ENCODE data around the gene ATG4B.

The ATG4B gene

DNA sequence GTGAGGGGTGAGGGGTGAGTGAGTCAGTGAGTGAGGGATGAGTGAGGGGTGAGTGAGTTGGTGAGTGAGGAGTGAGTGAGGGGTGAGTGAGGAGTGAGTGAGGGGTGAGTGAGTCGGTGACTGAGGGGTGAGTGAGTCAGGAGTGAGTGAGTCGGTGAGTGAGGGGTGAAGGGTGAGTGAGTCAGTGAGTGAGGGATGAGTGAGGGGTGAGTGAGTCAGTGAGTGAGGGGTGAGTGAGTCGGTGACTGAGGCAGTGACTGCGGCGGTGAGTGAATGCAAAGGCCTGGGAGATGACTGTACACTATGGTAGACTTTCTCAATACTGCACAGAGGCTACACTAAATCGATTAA, 17.1 kb upstream of the ATG4B start:
- DNase-seq, result no peak
- TF ChIP-seq, protein P1, sequence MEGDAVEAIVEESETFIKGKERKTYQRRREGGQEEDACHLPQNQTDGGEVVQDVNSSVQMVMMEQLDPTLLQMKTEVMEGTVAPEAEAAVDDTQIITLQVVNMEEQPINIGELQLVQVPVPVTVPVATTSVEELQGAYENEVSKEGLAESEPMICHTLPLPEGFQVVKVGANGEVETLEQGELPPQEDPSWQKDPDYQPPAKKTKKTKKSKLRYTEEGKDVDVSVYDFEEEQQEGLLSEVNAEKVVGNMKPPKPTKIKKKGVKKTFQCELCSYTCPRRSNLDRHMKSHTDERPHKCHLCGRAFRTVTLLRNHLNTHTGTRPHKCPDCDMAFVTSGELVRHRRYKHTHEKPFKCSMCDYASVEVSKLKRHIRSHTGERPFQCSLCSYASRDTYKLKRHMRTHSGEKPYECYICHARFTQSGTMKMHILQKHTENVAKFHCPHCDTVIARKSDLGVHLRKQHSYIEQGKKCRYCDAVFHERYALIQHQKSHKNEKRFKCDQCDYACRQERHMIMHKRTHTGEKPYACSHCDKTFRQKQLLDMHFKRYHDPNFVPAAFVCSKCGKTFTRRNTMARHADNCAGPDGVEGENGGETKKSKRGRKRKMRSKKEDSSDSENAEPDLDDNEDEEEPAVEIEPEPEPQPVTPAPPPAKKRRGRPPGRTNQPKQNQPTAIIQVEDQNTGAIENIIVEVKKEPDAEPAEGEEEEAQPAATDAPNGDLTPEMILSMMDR (IDR thresholded peaks at IDR 0.05; ENCODE audit: low read depth, low read length), result no peak
- Histone ChIP-seq H3K27ac (no peak overlapping the region), H3K36me3 (peaks cover 4% of the 10 kb centered on the region), H3K4me3 (ENCODE audit: low read depth, low read length) (no peak overlapping the region), H3K9me3 (ENCODE audit: severe bottlenecking) (no peaks in the 10 kb centered on the region), H3K27me3 (ENCODE audit: insufficient read depth, low read depth, severe bottlenecking) (no peaks in the 10 kb centered on the region)

DNA sequence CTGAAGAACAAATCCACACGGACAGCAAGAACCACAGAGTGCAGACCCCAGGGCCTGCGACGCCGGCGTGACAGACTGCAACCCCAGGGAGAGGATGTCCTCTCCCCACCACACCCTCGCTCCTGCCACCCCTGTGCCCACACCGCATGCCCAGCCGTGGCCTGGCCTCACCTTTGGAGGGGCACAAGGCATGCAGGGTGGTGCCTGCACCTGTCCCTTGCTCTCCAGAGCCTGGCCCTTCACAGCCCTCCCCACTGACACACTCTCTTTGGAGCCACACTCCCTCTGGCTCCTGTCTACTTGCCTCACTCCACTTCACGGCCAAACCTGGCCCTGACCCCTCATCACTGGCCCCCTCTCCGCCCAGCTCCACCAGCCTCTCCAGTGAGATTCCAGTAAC, 9.8 kb upstream of the ATG4B start:
- Histone ChIP-seq H3K36me3 (peaks cover 29% of the 10 kb centered on the region), H3K4me3 (ENCODE audit: low read depth, low read length) (no peak overlapping the region), H3K27me3 (ENCODE audit: insufficient read depth, low read depth, severe bottlenecking) (no peaks in the 10 kb centered on the region), H3K9me3 (ENCODE audit: severe bottlenecking) (no peaks in the 10 kb centered on the region), H3K27ac (no peak overlapping the region)
- no peak for DNase-seq
- TF ChIP-seq, protein P1 (IDR thresholded peaks at IDR 0.05; ENCODE audit: low read depth, low read length), result no peak

DNA sequence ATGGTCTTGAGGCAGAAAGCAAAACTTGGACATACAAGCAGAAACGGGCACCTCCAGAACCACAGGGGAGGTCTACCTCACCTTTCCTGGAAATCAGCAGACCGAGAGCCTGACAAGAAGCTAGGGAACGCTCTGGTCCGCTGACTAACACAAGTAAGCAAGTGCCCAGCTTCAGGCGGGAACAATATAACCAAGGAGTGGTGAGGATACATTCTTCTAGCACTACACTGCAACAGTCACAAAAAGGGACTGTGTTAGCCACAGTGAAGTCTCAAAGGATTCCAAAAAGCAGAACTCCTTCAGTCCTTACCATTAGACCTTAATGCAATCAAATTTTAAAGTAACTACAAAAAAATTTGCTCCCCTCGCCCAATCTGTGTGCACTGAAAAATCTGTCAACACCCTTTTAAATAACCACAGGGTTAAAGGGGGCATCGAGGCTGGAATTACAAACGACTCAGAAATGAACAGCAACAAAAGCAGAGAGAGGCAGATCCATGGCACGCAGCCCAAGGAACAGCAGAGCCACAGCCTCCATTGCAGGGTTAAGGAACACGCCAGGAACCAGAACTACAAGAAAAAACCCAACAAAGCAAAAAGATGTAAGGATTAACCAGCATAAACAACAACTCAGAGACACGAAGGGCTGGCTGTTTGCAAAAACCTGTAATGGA, 7.6 kb upstream of the ATG4B start:
- Histone ChIP-seq H3K27me3 (ENCODE audit: insufficient read depth, low read depth, severe bottlenecking) (no peaks in the 10 kb centered on the region), H3K27ac (no peak overlapping the region), H3K4me3 (ENCODE audit: low read depth, low read length) (no peak overlapping the region), H3K36me3 (peaks cover 52% of the 10 kb centered on the region), H3K9me3 (ENCODE audit: severe bottlenecking) (no peaks in the 10 kb centered on the region)
- no peak for DNase-seq
- TF ChIP-seq, protein P1 (IDR thresholded peaks at IDR 0.05; ENCODE audit: low read depth, low read length), result no peak

DNA sequence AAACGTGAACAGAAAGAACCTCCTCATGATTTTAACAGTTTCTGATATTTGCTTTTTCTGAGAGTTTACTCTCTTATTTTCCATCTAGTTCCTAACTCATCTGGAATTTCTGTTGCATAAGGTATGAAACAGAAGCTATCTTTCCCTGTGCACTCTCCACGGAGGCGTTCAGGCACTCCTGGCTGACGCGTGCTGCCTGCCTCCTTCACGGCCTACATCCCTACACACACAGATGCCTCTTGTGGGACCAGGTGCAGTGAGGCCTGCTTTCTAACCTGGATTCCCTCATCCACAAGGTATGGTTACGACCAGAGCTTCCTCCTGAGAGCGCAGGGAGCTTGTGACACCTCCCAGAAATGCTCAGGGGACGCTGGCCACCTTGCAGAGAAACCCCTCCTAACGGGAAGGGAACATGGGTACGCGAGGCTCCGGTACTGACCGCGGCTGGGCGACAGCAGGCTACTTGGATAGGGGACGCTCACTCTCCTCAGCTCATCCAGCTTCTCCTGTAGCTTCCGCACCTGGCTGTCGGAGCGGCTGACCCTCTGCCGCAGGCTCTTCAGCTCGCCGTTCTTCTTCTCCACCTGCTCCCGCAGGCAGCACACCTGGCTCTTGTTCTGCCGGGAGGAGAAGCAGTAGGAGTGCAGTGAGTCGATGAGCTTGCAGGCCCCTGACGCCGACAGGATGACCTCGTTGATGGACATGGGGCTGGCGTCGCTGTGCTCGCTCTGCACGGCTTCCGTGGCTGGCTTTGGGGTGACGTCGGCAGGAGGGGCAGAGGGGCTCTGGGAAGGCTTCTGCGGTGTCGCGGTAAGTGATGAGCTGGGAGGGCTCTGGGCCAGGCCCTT, 4.8 kb upstream of the ATG4B start:
- no peak for DNase-seq
- no peaks in the 10 kb centered on the region for H3K9me3 ChIP-seq (ENCODE audit: severe bottlenecking)
- no peak overlapping the region for H3K4me3 ChIP-seq (ENCODE audit: low read depth, low read length)
- peaks cover 52% of the 10 kb centered on the region for H3K36me3 ChIP-seq
- no peak overlapping the region for H3K27ac ChIP-seq
- H3K27me3 ChIP-seq (ENCODE audit: insufficient read depth, low read depth, severe bottlenecking), result no peaks in the 10 kb centered on the region
- TF ChIP-seq, protein P1 (IDR thresholded peaks at IDR 0.05; ENCODE audit: low read depth, low read length), result no peak

DNA sequence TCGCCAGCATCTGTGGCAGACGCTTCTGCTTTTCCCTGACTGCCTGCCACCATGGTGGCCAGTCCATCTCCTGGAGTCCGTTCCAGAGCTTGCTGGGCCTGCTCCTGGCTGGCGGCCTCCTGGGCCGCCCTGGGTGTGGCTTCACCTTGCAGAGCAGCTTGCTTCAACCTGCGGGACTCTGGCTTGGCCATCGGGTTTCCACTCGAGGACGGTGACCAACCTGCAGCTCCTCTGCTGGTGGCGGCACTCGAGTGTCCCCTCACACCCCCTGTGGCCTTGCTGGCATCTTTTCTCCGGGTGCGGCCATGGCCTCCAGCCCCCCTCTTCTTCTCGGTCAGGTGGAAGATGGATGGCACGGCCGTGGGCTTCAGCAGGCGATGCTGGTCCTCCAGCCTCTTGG, 3.9 kb upstream of the ATG4B start:
- no peak overlapping the region for H3K4me3 ChIP-seq (ENCODE audit: low read depth, low read length)
- TF ChIP-seq, protein P1 (IDR thresholded peaks at IDR 0.05; ENCODE audit: low read depth, low read length), result no peak
- no peaks in the 10 kb centered on the region for H3K9me3 ChIP-seq (ENCODE audit: severe bottlenecking)
- no peaks in the 10 kb centered on the region for H3K27me3 ChIP-seq (ENCODE audit: insufficient read depth, low read depth, severe bottlenecking)
- DNase-seq, result no peak
- H3K27ac ChIP-seq, result no peak overlapping the region
- H3K36me3 ChIP-seq, result peaks cover 52% of the 10 kb centered on the region

Data from WERI-Rb-1 (cell line).